SW480 (cell line): ENCODE results near the gene GMPS.
"Not testable (repeated sequence)": the region's sequence is repeated elsewhere in the genome, so short reads cannot be mapped to it uniquely, and the experiment has no call there.

ENCODE experiments used
- DNase-seq: peaks from one replicate; pipeline ENCODE4 v3.0.0-alpha.2; 2016; ENCODE audit warnings: low spot score

GMPS gene

GRCh38 chr3:155944081-155944480, 73.6 kb downstream of the GMPS start:
- DNase-seq, result no peak

GRCh38 chr3:155946178-155946577, 75.7 kb downstream of the GMPS start:
- DNase-seq, result peak; percentile 16

GRCh38 chr3:155948476-155948875, 78.0 kb downstream of the GMPS start:
- no peak for DNase-seq

GRCh38 chr3:155949453-155950217, 79.2 kb downstream of the GMPS start:
- no peak for DNase-seq

GRCh38 chr3:155956508-155957411, 86.3 kb downstream of the GMPS start:
- no peak for DNase-seq

- no peak for DNase-seq
These were observed 87.0 kb downstream of the GMPS start for GRCh38 chr3:155957412-155957880.

GRCh38 chr3:155958676-155959075, 88.2 kb downstream of the GMPS start:
- no peak for DNase-seq

GRCh38 chr3:155960060-155960459, 89.6 kb downstream of the GMPS start:
- no peak for DNase-seq

- DNase-seq, result not testable (repeated sequence)
These were observed 90.6 kb downstream of the GMPS start for GRCh38 chr3:155961044-155961443.

- peak; percentile 31 for DNase-seq
These were observed 93.1 kb downstream of the GMPS start for GRCh38 chr3:155963570-155963969.

- no peak for DNase-seq
These were observed 99.9 kb downstream of the GMPS start for GRCh38 chr3:155970398-155970797.

- no peak for DNase-seq
These were observed 102.6 kb downstream of the GMPS start for GRCh38 chr3:155972885-155973584.

- no peak for DNase-seq
These were observed 107.9 kb downstream of the GMPS start for GRCh38 chr3:155978324-155978723.

- no peak for DNase-seq
These were observed 109.3 kb downstream of the GMPS start for GRCh38 chr3:155979746-155980145.

- DNase-seq, result no peak
These were observed 111.2 kb downstream of the GMPS start for GRCh38 chr3:155981669-155982068.

- DNase-seq, result no peak
These were observed 113.5 kb downstream of the GMPS start for GRCh38 chr3:155983834-155984474.

GRCh38 chr3:155984791-155985417, 114.5 kb downstream of the GMPS start:
- no peak for DNase-seq

- no peak for DNase-seq
These were observed 119.1 kb downstream of the GMPS start for GRCh38 chr3:155989536-155989935.

GRCh38 chr3:155991212-155991611, 120.8 kb downstream of the GMPS start:
- DNase-seq, result no peak

- DNase-seq, result no peak
These were observed 121.4 kb downstream of the GMPS start for GRCh38 chr3:155991847-155992246.
